ENCODE results near the gene NCK2.

The NCK2 gene

DNA sequence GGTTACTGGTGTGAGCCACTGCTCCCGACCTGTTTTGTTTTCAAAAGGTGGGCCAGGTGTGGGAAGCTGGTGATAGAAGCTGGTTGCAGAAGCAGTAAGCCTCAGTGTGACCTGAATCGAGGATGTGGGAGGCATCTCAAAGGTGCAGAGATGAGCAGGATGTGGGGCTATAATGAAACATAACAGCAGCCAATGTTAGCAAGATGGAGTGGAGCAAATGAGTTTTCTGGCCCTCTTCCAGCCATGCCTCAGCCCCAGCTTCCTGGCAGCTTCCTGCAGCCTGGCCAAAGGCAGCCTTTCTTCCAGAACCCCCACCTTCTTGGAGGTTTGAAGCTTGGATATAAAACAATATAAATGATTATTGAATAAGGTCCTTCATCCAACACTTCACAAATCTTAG is 184.8 kb downstream of the NCK2 start:
- in situ Hi-C loops (cut with MboI; ENCODE audit: low pct_unique_long_range_greater_than_20kb, low sequenced_read_pairs, unreplicated experiment), result no loop called here
- TF ChIP-seq, protein P1, sequence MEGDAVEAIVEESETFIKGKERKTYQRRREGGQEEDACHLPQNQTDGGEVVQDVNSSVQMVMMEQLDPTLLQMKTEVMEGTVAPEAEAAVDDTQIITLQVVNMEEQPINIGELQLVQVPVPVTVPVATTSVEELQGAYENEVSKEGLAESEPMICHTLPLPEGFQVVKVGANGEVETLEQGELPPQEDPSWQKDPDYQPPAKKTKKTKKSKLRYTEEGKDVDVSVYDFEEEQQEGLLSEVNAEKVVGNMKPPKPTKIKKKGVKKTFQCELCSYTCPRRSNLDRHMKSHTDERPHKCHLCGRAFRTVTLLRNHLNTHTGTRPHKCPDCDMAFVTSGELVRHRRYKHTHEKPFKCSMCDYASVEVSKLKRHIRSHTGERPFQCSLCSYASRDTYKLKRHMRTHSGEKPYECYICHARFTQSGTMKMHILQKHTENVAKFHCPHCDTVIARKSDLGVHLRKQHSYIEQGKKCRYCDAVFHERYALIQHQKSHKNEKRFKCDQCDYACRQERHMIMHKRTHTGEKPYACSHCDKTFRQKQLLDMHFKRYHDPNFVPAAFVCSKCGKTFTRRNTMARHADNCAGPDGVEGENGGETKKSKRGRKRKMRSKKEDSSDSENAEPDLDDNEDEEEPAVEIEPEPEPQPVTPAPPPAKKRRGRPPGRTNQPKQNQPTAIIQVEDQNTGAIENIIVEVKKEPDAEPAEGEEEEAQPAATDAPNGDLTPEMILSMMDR (IDR thresholded peaks at IDR 0.05; ENCODE audit: extremely low read depth, insufficient read depth, missing control alignments), result no peak
- DNase-seq (ENCODE audit: low spot score), result no peak

- in situ Hi-C loops (cut with MboI; ENCODE audit: low pct_unique_long_range_greater_than_20kb, low sequenced_read_pairs, unreplicated experiment), result no loop called here
- DNase-seq (ENCODE audit: low spot score), result no peak
- TF ChIP-seq, protein P1 (IDR thresholded peaks at IDR 0.05; ENCODE audit: extremely low read depth, insufficient read depth, missing control alignments), result no peak
These were observed 187.9 kb downstream of the NCK2 start for GRCh38 chr2:105932582-105932981.

DNA sequence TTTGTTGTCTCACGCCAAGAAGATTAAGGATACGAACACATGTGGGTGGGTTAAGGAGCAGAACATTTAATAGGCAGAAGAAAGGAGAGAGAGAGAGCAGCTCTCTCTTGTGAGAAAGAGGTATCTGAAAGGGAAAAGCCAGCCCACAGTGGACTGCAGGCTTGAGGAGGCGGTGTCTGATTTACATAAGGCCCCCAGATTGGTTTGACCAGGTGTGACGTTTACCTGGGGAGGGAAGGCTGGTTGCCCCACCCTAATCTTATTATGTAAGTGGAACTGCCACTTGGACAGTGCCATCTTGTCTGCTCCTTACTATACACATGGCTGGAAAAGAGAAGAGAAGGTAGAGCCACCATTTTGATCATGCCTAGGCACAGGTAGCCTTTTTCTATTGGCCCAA is 189.2 kb downstream of the NCK2 start:
- TF ChIP-seq, protein P1 (IDR thresholded peaks at IDR 0.05; ENCODE audit: extremely low read depth, insufficient read depth, missing control alignments), result no peak
- no peak for DNase-seq (ENCODE audit: low spot score)
- in situ Hi-C loops (cut with MboI; ENCODE audit: low pct_unique_long_range_greater_than_20kb, low sequenced_read_pairs, unreplicated experiment), result no loop called here

GRCh38 chr2:105934467-105934866 is 189.8 kb downstream of the NCK2 start:
- TF ChIP-seq, protein P1 (IDR thresholded peaks at IDR 0.05; ENCODE audit: extremely low read depth, insufficient read depth, missing control alignments), result no peak

DNA sequence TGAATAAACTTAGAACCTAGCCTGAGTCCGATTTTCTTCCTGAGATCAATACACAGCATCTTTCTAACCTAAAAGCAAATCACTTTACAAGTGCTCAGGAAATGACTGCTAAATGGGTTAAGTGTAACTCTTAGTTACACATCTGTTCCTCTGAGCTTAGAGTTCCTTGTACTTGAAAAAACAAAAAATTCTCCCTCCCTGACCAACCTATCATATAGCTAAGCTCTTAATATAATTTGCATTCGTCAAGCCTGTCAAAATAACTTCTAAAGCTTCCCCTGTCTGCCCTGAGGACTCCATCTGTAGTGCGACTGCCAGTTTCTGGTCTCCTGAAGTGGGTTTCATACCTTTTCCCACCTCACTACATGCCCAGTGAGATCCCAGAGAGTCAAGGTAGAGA is 190.4 kb downstream of the NCK2 start:
- TF ChIP-seq, protein P1 (IDR thresholded peaks at IDR 0.05; ENCODE audit: extremely low read depth, insufficient read depth, missing control alignments), result no peak
- no peak for DNase-seq (ENCODE audit: low spot score)
- in situ Hi-C loops (cut with MboI; ENCODE audit: low pct_unique_long_range_greater_than_20kb, low sequenced_read_pairs, unreplicated experiment), result no loop called here

More at GRCh38 chr2:105934467-105934866, 189.8 kb downstream of the NCK2 start:
- in situ Hi-C loops (cut with MboI; ENCODE audit: low pct_unique_long_range_greater_than_20kb, low sequenced_read_pairs, unreplicated experiment), result no loop called here
- no peak for DNase-seq (ENCODE audit: low spot score)

- no peak for DNase-seq (ENCODE audit: low spot score)
- TF ChIP-seq, protein P1 (IDR thresholded peaks at IDR 0.05; ENCODE audit: extremely low read depth, insufficient read depth, missing control alignments), result no peak
- in situ Hi-C loops (cut with MboI; ENCODE audit: low pct_unique_long_range_greater_than_20kb, low sequenced_read_pairs, unreplicated experiment), result no loop called here
These were observed 192.2 kb downstream of the NCK2 start for GRCh38 chr2:105936954-105937353.
